Adrenal gland (tissue), 5 donors: ENCODE data around the gene ZC3H12C.

Experiments
- CTCF ChIP-seq, 6 experiments: fragments of 450-650 bp in 4 of 6; fragments of 200-600 bp in 2 of 6; sonication (generic) in 1 of 6; IDR thresholded peaks; 1 replicate in 5 of 6; 2 replicates in 1 of 6; pipeline versions ENCODE4 v1.5.1 to v1.8.0; 2016 to 2021; ENCODE audit warnings: antibody characterized with exemption in 6 of 6, mild to moderate bottlenecking in 2 of 6, moderate library complexity in 1 of 6
- POLR2A ChIP-seq, 2 donors: fragments of 450-650 bp; IDR thresholded peaks; one replicate each; pipeline ENCODE4 v1.6.1; 2017; ENCODE audit warnings: antibody characterized with exemption in 2 of 2, mild to moderate bottlenecking in 2 of 2, moderate library complexity in 1 of 2
- donor health status: DM: no; HTN: no; CAD: no.

- TF ChIP-seq CTCF (IDR thresholded peaks at IDR 0.05), result no peak
- no peak for TF ChIP-seq POLR2A (IDR thresholded peaks at IDR 0.05)
These were observed 5.2 kb upstream of the ZC3H12C start for GRCh38 chr11:110087812-110088534.
